Heart left ventricle (tissue), 13 donors: Measurements from ENCODE around the gene EZH1.

Source experiments
- CTCF ChIP-seq, 12 donors: fragments of 200-600 bp; sonication (generic) in 4 of 12; IDR thresholded peaks; one replicate each; pipeline versions ENCODE4 v1.5.0 to v1.8.0; 2018 to 2022; ENCODE audit warnings: antibody characterized with exemption in 12 of 12, mild to moderate bottlenecking in 5 of 12
- POLR2A ChIP-seq, 2 donors: fragments of 450-650 bp; IDR thresholded peaks; one replicate each; pipeline ENCODE4 v1.6.1; 2017; ENCODE audit warnings: antibody characterized with exemption in 2 of 2, mild to moderate bottlenecking in 2 of 2, moderate library complexity in 2 of 2
- donor health status: ischemic (EF 13 %, LVEDD 7.1; RV severe dilation, severe dysfunction).
- donor health status: DM: no; HTN: yes; CAD: no.
- donor health status: DM: no; HTN: no; CAD: no.
- donor health status: ischemic (EF 25% LVEDD 6.9; RV normal size, moderate dysfunction).
- donor health status: ischemic (EF 25% LVEDD 5.7; RV mildly dilated, moderate dysfunction).
- donor health status: ischemic (EF 35%, LVEDD 5.7; RV mildly dilated, moderate dysfunction).
- donor health status: nonischemic (EF 11% LVEDD 7.7; RV severe dilation, severe dysfunction).
- donor health status: DM: yes; HTN: yes; CAD: no.
- donor health status: PGD.
- donor health status: ischemic (EF 29% LVEDD 5.4; RV normal size, mild dysfunction).
- donor health status: nonischemic (EF 23%, LVEDD 6.1; RV moderate dilation, normal function).

DNA sequence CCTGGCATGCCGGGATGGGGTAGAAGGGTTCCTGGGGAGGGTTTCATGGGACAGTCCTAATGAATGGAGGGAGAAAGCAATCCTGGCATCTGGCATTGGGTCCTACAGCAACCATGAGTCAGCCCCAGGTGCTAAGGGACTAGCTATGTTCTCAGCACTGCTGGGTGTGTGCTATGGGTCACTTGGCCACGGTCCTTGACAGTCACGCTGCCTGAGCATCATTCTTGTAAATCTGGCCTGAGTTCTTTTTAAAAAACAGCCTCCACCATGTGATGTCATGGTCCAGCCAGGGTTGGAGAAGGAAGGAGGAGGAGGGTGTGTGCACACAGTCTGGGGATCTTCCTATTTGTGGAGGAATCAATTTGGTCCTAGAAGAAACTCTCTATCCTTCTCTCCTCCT is 9.9 kb upstream of the EZH1 start:
- TF ChIP-seq CTCF (IDR thresholded peaks at IDR 0.05) = no peak
- no peak for TF ChIP-seq POLR2A (IDR thresholded peaks at IDR 0.05)
